BE2C (cell line): ENCODE results near the gene IL3RA. TPM values are rescaled to one million over a fixed set of nuclear protein-coding genes. Genes with fewer than 3 reads are reported as not detected.

Experiments used
- DNase-seq: peaks from one replicate; pipeline ENCODE4 v3.0.0-alpha.2; 2020
- H3K27me3 ChIP-seq: fragments of 250-450 bp; sonication (Bioruptor Pico); 2 replicates; pipeline ENCODE4 v1.5.1; 2020; ENCODE audit warnings: mild to moderate bottlenecking
- H3K36me3 ChIP-seq: fragments of 250-450 bp; sonication (Bioruptor Pico); 2 replicates; pipeline ENCODE4 v1.5.1; 2020; ENCODE audit warnings: mild to moderate bottlenecking
- H3K4me1 ChIP-seq: fragments of 250-450 bp; sonication (Bioruptor Pico); 2 replicates; pipeline ENCODE4 v1.5.1; 2020
- H3K4me3 ChIP-seq: 2 replicates; pipeline ENCODE4 v1.5.1; 2011; ENCODE audit warnings: low read depth, low read length
- H3K9me3 ChIP-seq: fragments of 250-450 bp; sonication (Bioruptor Pico); 2 replicates; pipeline ENCODE4 v1.5.1; 2020
- polyA plus RNA-seq: library from polyadenylated mRNA; unstranded; fragments of >200 nt; gene quantifications from one replicate; pipeline ENCODE4 v1.2.1, GENCODE V29; 2012; ENCODE audit warnings: low read depth, missing spikeins; ENCODE audit not compliant: insufficient read length, insufficient read depth
- TF ChIP-seq, protein P1 (sequence below): IDR thresholded peaks from 2 replicates; pipeline ENCODE4 v1.5.1; 2012; ENCODE audit warnings: mild to moderate bottlenecking, low read depth, low read length

IL3RA gene
- polyA plus RNA-seq: 1.3 TPM

DNA sequence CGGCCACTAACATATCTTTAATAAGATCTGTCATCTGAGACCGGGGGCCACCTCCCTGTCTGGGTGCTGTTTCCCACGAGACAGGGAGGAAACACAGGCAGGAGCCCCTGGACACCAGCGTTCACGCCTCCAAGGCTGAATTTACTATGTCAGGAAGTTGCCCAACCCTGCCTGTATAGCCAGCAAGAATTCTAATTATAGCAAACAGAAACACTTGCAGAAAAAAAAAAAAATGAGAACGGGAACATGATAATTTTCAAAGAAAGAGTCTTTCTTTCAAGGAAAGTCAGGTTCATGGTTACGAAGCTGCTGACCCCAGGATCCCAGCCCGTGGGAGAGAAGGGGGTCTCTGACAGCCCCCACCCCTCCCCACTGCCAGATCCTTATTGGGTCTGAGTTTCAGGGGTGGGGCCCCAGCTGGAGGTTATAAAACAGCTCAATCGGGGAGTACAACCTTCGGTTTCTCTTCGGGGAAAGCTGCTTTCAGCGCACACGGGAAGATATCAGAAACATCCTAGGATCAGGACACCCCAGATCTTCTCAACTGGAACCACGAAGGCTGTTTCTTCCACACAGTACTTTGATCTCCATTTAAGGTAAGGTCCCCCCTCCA, at the start of gene IL3RA:
TSS of gene IL3RA (plus strand) at position 455 of the 613 bp plus-strand sequence. CDS start 4,981 bp downstream, outside the sequence.
- Histone ChIP-seq H3K27me3 (no peaks in the 10 kb centered on the region), H3K36me3 (no peaks in the 10 kb centered on the region), H3K9me3 (no peaks in the 10 kb centered on the region), H3K4me1 (no peaks in the 10 kb centered on the region), H3K4me3 (no peak within 1 kb of the TSS)
- no peak for DNase-seq
- TF ChIP-seq, protein P1, sequence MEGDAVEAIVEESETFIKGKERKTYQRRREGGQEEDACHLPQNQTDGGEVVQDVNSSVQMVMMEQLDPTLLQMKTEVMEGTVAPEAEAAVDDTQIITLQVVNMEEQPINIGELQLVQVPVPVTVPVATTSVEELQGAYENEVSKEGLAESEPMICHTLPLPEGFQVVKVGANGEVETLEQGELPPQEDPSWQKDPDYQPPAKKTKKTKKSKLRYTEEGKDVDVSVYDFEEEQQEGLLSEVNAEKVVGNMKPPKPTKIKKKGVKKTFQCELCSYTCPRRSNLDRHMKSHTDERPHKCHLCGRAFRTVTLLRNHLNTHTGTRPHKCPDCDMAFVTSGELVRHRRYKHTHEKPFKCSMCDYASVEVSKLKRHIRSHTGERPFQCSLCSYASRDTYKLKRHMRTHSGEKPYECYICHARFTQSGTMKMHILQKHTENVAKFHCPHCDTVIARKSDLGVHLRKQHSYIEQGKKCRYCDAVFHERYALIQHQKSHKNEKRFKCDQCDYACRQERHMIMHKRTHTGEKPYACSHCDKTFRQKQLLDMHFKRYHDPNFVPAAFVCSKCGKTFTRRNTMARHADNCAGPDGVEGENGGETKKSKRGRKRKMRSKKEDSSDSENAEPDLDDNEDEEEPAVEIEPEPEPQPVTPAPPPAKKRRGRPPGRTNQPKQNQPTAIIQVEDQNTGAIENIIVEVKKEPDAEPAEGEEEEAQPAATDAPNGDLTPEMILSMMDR: no peak

GRCh38 chrX:1289535-1289934, 47.0 kb upstream of the IL3RA start:
- no peak overlapping the region for H3K4me3 ChIP-seq
- TF ChIP-seq, protein P1: no peak
- DNase-seq: no peak
- H3K36me3 ChIP-seq: no peaks in the 10 kb centered on the region
- H3K27me3 ChIP-seq: no peaks in the 10 kb centered on the region
- no peaks in the 10 kb centered on the region for H3K4me1 ChIP-seq
- H3K9me3 ChIP-seq: no peaks in the 10 kb centered on the region

- DNase-seq: no peak
- TF ChIP-seq, protein P1: no peak
- no peaks in the 10 kb centered on the region for H3K4me1 ChIP-seq
- H3K4me3 ChIP-seq: no peak overlapping the region
- no peaks in the 10 kb centered on the region for H3K27me3 ChIP-seq
- no peaks in the 10 kb centered on the region for H3K36me3 ChIP-seq
- H3K9me3 ChIP-seq: no peaks in the 10 kb centered on the region
Observed at GRCh38 chrX:1291110-1291740, 45.4 kb upstream of the IL3RA start.

DNA sequence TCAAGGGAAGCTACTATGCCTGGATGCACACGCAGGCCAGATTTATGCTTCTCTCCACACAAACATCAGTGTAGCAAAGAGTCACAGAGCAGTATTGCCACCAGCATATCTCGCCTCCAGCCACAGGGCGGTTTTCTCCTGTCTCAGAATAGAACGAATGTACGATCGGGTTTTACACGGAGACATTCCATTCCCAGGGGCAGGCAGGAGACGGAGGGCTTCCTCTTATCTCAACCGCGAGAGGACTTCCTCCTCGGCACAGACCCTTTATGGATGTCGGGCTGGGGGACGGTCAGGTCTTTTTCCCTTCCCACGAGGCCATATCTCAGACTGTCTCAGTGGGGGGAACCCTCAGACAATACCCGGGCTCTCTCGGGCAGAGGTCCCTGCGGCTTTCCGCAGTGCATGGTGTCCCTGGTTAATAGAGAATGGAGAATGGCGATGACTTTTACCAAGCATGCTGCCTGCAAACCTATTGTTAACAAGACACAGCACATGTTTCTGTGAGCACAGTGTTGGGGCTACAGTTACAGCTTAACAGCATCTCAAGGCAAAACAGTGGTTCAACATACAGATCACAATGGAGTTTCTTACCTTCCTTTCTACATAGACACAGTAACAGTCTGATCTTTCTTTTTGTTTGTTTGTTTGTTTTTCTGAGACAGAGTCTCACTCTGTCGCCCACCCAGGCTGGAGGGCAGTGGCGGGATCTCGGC, 43.9 kb upstream of the IL3RA start:
- Histone ChIP-seq H3K9me3 (no peaks in the 10 kb centered on the region), H3K4me1 (no peaks in the 10 kb centered on the region), H3K36me3 (no peaks in the 10 kb centered on the region), H3K27me3 (no peaks in the 10 kb centered on the region), H3K4me3 (no peak overlapping the region)
- TF ChIP-seq, protein P1: no peak
- DNase-seq: no peak

GRCh38 chrX:1294301-1295067, 42.1 kb upstream of the IL3RA start:
- Histone ChIP-seq H3K9me3 (no peaks in the 10 kb centered on the region), H3K27me3 (no peaks in the 10 kb centered on the region), H3K4me1 (no peaks in the 10 kb centered on the region), H3K36me3 (no peaks in the 10 kb centered on the region), H3K4me3 (no peak overlapping the region)
- no peak for DNase-seq
- TF ChIP-seq, protein P1: no peak
